ENCODE data around the gene TENM4. TPM values are rescaled to one million over a fixed set of nuclear protein-coding genes. Genes with fewer than 3 reads are reported as not detected.

The TENM4 gene
- total and polyA plus RNA-seq, 4 donors: 24.8 to 70.5 (median 38.1) TPM

GRCh38 chr11:79160791-79161403, 279.9 kb downstream of the TENM4 start:
- Histone ChIP-seq H3K27me3 (ENCODE audit: control insufficient read depth, insufficient read depth, low read length) (no peaks in the 10 kb centered on the region), H3K36me3 (ENCODE audit: control insufficient read depth, insufficient read depth, low read length) (no peaks in the 10 kb centered on the region), H3K4me1 (ENCODE audit: control insufficient read depth, insufficient read depth, low read length) (no peaks in the 10 kb centered on the region), H3K27ac (ENCODE audit: low read depth, low read length) (no peak overlapping the region), H3K4me3 (ENCODE audit: low read depth, low read length) (no peak overlapping the region), H3K9me3 (ENCODE audit: control insufficient read depth, insufficient read depth, low read length) (no peaks in the 10 kb centered on the region)
- 70% methylated on average over 2 of the region's 5 CpGs for WGBS (ENCODE audit: insufficient coverage)
- peak in 1 of 6 donors; percentile 29 for DNase-seq (ENCODE audit: low read depth in 4 of 6, low spot score in 6 of 6)

- no peak for DNase-seq (ENCODE audit: low read depth in 4 of 6, low spot score in 6 of 6)
- Histone ChIP-seq H3K27me3 (ENCODE audit: control insufficient read depth, insufficient read depth, low read length) (no peaks in the 10 kb centered on the region), H3K36me3 (ENCODE audit: control insufficient read depth, insufficient read depth, low read length) (no peaks in the 10 kb centered on the region), H3K4me3 (ENCODE audit: low read depth, low read length) (no peak overlapping the region), H3K4me1 (ENCODE audit: control insufficient read depth, insufficient read depth, low read length) (no peaks in the 10 kb centered on the region), H3K9me3 (ENCODE audit: control insufficient read depth, insufficient read depth, low read length) (no peaks in the 10 kb centered on the region), H3K27ac (ENCODE audit: low read depth, low read length) (no peak overlapping the region)
- 79% methylated on average over 6 of the region's 6 CpGs for WGBS (ENCODE audit: insufficient coverage)
Observed at GRCh38 chr11:79159657-79160450, 281.0 kb downstream of the TENM4 start.

- H3K36me3 ChIP-seq (ENCODE audit: control insufficient read depth, insufficient read depth, low read length): no peaks in the 10 kb centered on the region
- no peak overlapping the region for H3K27ac ChIP-seq (ENCODE audit: low read depth, low read length)
- no peaks in the 10 kb centered on the region for H3K27me3 ChIP-seq (ENCODE audit: control insufficient read depth, insufficient read depth, low read length)
- H3K4me3 ChIP-seq (ENCODE audit: low read depth, low read length): no peak overlapping the region
- 72% methylated on average over 2 of the region's 4 CpGs for WGBS (ENCODE audit: insufficient coverage)
- DNase-seq (ENCODE audit: low read depth in 4 of 6, low spot score in 6 of 6): no peak
- no peaks in the 10 kb centered on the region for H3K9me3 ChIP-seq (ENCODE audit: control insufficient read depth, insufficient read depth, low read length)
- no peaks in the 10 kb centered on the region for H3K4me1 ChIP-seq (ENCODE audit: control insufficient read depth, insufficient read depth, low read length)
Observed at GRCh38 chr11:79157738-79158137, 283.1 kb downstream of the TENM4 start.

- no peaks in the 10 kb centered on the region for H3K36me3 ChIP-seq (ENCODE audit: control insufficient read depth, insufficient read depth, low read length)
- DNase-seq (ENCODE audit: low read depth in 4 of 6, low spot score in 6 of 6): no peak
- WGBS (ENCODE audit: insufficient coverage): 70% methylated on average over 3 of the region's 6 CpGs
Observed at GRCh38 chr11:79156031-79156430, 284.8 kb downstream of the TENM4 start.

GRCh38 chr11:79155237-79155636, 285.6 kb downstream of the TENM4 start:
- Histone ChIP-seq H3K4me1 (ENCODE audit: control insufficient read depth, insufficient read depth, low read length) (no peaks in the 10 kb centered on the region), H3K27me3 (ENCODE audit: control insufficient read depth, insufficient read depth, low read length) (no peaks in the 10 kb centered on the region), H3K9me3 (ENCODE audit: control insufficient read depth, insufficient read depth, low read length) (no peaks in the 10 kb centered on the region), H3K27ac (ENCODE audit: low read depth, low read length) (no peak overlapping the region), H3K36me3 (ENCODE audit: control insufficient read depth, insufficient read depth, low read length) (no peaks in the 10 kb centered on the region), H3K4me3 (ENCODE audit: low read depth, low read length) (no peak overlapping the region)
- no peak for DNase-seq (ENCODE audit: low read depth in 4 of 6, low spot score in 6 of 6)
- no CpG with 5 or more reads among the region's 3 CpGs for WGBS (ENCODE audit: insufficient coverage)

More at GRCh38 chr11:79156031-79156430, 284.8 kb downstream of the TENM4 start:
- H3K27ac ChIP-seq (ENCODE audit: low read depth, low read length): no peak overlapping the region
- no peaks in the 10 kb centered on the region for H3K27me3 ChIP-seq (ENCODE audit: control insufficient read depth, insufficient read depth, low read length)
- no peak overlapping the region for H3K4me3 ChIP-seq (ENCODE audit: low read depth, low read length)
- H3K4me1 ChIP-seq (ENCODE audit: control insufficient read depth, insufficient read depth, low read length): no peaks in the 10 kb centered on the region
- no peaks in the 10 kb centered on the region for H3K9me3 ChIP-seq (ENCODE audit: control insufficient read depth, insufficient read depth, low read length)

GRCh38 chr11:79152511-79152910, 288.3 kb downstream of the TENM4 start:
- no peak overlapping the region for H3K27ac ChIP-seq (ENCODE audit: low read depth, low read length)
- no peaks in the 10 kb centered on the region for H3K27me3 ChIP-seq (ENCODE audit: control insufficient read depth, insufficient read depth, low read length)
- no peaks in the 10 kb centered on the region for H3K9me3 ChIP-seq (ENCODE audit: control insufficient read depth, insufficient read depth, low read length)
- DNase-seq (ENCODE audit: low read depth in 4 of 6, low spot score in 6 of 6): peak in 2 of 6 donors; percentile 15 to 54
- no peaks in the 10 kb centered on the region for H3K36me3 ChIP-seq (ENCODE audit: control insufficient read depth, insufficient read depth, low read length)
- WGBS (ENCODE audit: insufficient coverage): no CpG with 5 or more reads among the region's 4 CpGs
- no peaks in the 10 kb centered on the region for H3K4me1 ChIP-seq (ENCODE audit: control insufficient read depth, insufficient read depth, low read length)
- no peak overlapping the region for H3K4me3 ChIP-seq (ENCODE audit: low read depth, low read length)

GRCh38 chr11:79151396-79151795, 289.4 kb downstream of the TENM4 start:
- no peak overlapping the region for H3K27ac ChIP-seq (ENCODE audit: low read depth, low read length)
- no peak for DNase-seq (ENCODE audit: low read depth in 4 of 6, low spot score in 6 of 6)
- H3K4me3 ChIP-seq (ENCODE audit: low read depth, low read length): no peak overlapping the region
- WGBS (ENCODE audit: insufficient coverage): 100% methylated on average over 1 of the region's 3 CpGs
- no peaks in the 10 kb centered on the region for H3K4me1 ChIP-seq (ENCODE audit: control insufficient read depth, insufficient read depth, low read length)
- no peaks in the 10 kb centered on the region for H3K27me3 ChIP-seq (ENCODE audit: control insufficient read depth, insufficient read depth, low read length)
- no peaks in the 10 kb centered on the region for H3K9me3 ChIP-seq (ENCODE audit: control insufficient read depth, insufficient read depth, low read length)
- H3K36me3 ChIP-seq (ENCODE audit: control insufficient read depth, insufficient read depth, low read length): no peaks in the 10 kb centered on the region

GRCh38 chr11:79150966-79151365, 289.9 kb downstream of the TENM4 start:
- Histone ChIP-seq H3K9me3 (ENCODE audit: control insufficient read depth, insufficient read depth, low read length) (no peaks in the 10 kb centered on the region), H3K36me3 (ENCODE audit: control insufficient read depth, insufficient read depth, low read length) (no peaks in the 10 kb centered on the region), H3K4me3 (ENCODE audit: low read depth, low read length) (no peak overlapping the region), H3K4me1 (ENCODE audit: control insufficient read depth, insufficient read depth, low read length) (no peaks in the 10 kb centered on the region), H3K27me3 (ENCODE audit: control insufficient read depth, insufficient read depth, low read length) (no peaks in the 10 kb centered on the region), H3K27ac (ENCODE audit: low read depth, low read length) (no peak overlapping the region)
- WGBS (ENCODE audit: insufficient coverage): 100% methylated on average over 1 of the region's 3 CpGs
- no peak for DNase-seq (ENCODE audit: low read depth in 4 of 6, low spot score in 6 of 6)

GRCh38 chr11:79150320-79150719, 290.5 kb downstream of the TENM4 start:
- Histone ChIP-seq H3K27ac (ENCODE audit: low read depth, low read length) (no peak overlapping the region), H3K9me3 (ENCODE audit: control insufficient read depth, insufficient read depth, low read length) (no peaks in the 10 kb centered on the region), H3K4me1 (ENCODE audit: control insufficient read depth, insufficient read depth, low read length) (no peaks in the 10 kb centered on the region), H3K4me3 (ENCODE audit: low read depth, low read length) (no peak overlapping the region), H3K27me3 (ENCODE audit: control insufficient read depth, insufficient read depth, low read length) (no peaks in the 10 kb centered on the region), H3K36me3 (ENCODE audit: control insufficient read depth, insufficient read depth, low read length) (no peaks in the 10 kb centered on the region)
- DNase-seq (ENCODE audit: low read depth in 4 of 6, low spot score in 6 of 6): no peak
- 33% methylated on average over 1 of the region's 1 CpG for WGBS (ENCODE audit: insufficient coverage)

GRCh38 chr11:79147731-79148130, 293.1 kb downstream of the TENM4 start:
- Histone ChIP-seq H3K4me1 (ENCODE audit: control insufficient read depth, insufficient read depth, low read length) (no peaks in the 10 kb centered on the region), H3K4me3 (ENCODE audit: low read depth, low read length) (no peak overlapping the region), H3K27me3 (ENCODE audit: control insufficient read depth, insufficient read depth, low read length) (no peaks in the 10 kb centered on the region), H3K36me3 (ENCODE audit: control insufficient read depth, insufficient read depth, low read length) (no peaks in the 10 kb centered on the region), H3K9me3 (ENCODE audit: control insufficient read depth, insufficient read depth, low read length) (no peaks in the 10 kb centered on the region), H3K27ac (ENCODE audit: low read depth, low read length) (no peak overlapping the region)
- DNase-seq (ENCODE audit: low read depth in 4 of 6, low spot score in 6 of 6): no peak
- 100% methylated on average over 2 of the region's 2 CpGs for WGBS (ENCODE audit: insufficient coverage)
